HG02973 (cell line): Measurements from ENCODE around the gene KRT85.
"Not testable (repeated sequence)": the region's sequence is repeated elsewhere in the genome, so short reads cannot be mapped to it uniquely, and the experiment has no call there.

ENCODE experiments used
- ATAC-seq: cut with Tn5 transposase; IDR thresholded peaks from one replicate; pipeline ENCODE4 v1.9.1; 2021; ENCODE audit warnings: moderate library complexity; ENCODE audit not compliant: unreplicated experiment

The KRT85 gene

DNA sequence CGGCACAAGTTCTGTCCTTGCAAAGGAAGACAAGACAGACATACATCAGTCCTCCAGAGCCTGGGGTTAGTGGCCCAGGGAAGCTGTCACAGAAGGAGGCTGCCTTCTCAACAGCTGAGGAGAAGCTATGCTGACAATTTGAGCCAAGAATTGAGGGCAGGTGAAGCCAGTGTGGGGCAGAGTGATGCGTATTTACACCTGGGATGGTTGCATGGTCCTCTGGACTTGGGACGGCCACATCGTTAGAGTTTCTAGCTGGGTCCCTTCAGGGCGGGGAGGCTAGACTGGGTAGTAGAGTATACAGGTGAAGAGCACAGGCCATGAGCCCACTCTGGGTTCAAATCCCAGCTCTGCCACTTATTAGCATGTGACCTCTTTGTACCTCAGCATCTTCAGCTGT, 16.5 kb downstream of the KRT85 start:
- ATAC-seq = no peak

DNA sequence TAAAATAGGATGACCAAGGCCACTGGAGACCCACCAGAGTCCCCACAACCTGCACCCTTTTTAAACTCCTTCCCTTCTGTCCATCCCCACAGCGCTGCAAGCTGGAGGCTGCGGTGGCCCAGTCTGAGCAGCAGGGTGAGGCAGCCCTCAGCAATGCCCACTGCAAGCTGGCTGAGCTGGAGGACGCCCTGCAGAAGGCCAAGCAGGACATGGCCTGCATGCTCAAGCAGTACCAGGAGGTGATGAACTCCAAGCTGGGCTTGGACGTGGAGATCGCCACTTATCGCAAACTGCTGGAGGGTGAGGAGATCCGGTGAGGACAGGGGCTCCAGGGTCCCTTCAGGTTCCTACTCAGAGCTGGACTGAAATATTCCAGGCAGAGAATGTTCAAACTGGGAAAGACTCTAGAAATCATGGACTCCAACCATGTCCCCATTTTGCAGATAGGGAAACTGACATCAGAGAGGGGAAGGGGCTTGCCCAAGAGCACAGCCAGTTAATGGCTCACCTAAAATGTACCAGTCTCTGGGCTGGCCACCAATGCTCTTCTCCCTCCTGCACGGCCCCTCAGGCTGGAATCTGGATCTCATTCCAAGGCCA, 17.2 kb downstream of the KRT85 start:
- ATAC-seq = no peak

GRCh38 chr12:52349196-52349595, 18.1 kb downstream of the KRT85 start:
- ATAC-seq = no peak

DNA sequence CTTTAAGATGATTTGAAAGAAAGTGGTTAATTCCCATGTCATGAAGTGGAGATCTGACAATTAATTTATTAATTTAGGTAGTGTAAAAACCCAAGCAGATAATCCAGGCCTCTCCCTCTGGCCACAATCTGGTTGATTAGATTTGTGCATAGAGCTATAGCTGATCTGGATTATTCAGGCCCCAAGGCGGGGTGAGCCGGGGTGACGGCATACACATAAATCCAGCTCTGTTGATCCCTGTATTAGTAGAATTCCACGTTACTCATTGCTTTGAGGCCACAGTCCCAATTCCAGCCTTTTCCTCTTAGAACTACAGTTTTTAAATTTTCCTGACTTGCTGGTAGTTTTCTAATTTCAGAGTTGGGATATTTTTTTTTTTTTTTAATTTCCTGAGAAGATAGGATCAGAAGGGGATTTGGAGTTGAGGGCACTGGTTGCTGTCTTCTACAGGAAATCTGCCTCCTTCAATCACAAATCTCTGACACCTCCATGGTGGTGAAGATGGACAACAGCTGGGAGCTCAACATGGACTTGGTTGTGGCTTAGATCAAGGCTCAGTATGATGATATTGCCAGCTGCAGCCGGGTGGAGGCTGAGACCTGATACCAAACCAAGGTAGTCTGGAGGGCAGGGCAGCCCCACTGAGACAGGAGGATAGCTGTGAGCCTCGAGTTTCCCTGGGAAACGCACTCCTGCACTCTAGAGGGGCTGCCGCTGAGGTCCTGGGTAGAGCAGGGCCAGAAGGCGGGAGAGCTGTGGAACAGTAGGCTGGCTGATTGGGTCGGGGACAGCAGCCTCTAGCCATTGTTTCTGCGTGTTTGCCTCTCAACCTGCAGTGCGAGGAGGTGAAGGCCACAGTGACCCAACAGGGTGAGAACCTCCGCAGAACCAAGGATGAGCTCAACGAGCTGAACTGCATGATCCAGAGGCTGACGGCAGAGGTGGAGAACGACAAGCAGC, 19.4 kb downstream of the KRT85 start:
- ATAC-seq = no peak

- no peak for ATAC-seq
Measured at GRCh38 chr12:52347016-52347415, 20.3 kb downstream of the KRT85 start.

GRCh38 chr12:52346593-52346992, 20.7 kb downstream of the KRT85 start:
- ATAC-seq = no peak

GRCh38 chr12:52345041-52345440, 22.2 kb downstream of the KRT85 start:
- ATAC-seq = not testable (repeated sequence)

GRCh38 chr12:52344111-52344510, 23.2 kb downstream of the KRT85 start:
- ATAC-seq = no peak

DNA sequence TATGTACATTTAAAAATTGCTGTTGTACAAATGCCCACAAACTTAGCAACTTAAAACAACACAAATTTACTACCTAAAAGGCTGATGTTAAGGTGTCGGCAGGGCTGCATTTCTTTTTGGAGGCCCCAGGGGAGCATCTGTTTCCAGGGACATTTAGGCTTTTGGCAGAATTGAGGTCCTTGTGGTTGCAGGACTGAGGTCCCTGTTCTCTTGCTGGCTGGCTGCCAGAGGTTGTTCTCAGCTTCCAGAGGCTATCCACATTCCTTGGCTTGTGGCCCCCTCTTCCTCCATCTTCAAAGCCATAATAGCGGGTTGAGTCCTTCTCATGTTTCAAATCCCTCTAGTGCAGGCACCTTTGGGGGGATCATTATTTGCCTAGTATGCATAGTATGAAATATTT, 23.7 kb downstream of the KRT85 start:
- ATAC-seq = no peak

GRCh38 chr12:52342781-52343490, 24.3 kb downstream of the KRT85 start:
- ATAC-seq = no peak

- no peak for ATAC-seq
Measured at GRCh38 chr12:52341066-52341580, 26.2 kb downstream of the KRT85 start.

- no peak for ATAC-seq
Measured at GRCh38 chr12:52338241-52338960, 28.9 kb downstream of the KRT85 start.

DNA sequence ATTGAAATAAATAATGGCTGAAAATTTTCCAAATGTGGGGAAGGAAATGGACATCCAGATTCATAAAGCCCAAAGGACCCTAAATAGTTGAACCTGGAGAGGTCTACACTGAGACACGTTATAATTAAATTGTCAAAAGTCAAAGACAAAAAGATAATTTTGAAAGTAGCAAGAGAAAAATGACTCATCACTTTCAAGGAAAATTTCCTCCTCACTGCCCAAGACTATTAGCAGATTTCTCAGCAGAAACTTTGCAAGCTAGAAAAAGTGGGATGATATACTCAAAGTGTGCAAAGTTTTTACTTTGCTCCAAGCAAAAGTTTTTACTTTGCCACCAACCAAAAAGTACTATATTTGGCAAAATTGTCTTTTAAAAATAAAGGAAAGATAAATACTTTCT, 30.2 kb downstream of the KRT85 start:
- no peak for ATAC-seq

DNA sequence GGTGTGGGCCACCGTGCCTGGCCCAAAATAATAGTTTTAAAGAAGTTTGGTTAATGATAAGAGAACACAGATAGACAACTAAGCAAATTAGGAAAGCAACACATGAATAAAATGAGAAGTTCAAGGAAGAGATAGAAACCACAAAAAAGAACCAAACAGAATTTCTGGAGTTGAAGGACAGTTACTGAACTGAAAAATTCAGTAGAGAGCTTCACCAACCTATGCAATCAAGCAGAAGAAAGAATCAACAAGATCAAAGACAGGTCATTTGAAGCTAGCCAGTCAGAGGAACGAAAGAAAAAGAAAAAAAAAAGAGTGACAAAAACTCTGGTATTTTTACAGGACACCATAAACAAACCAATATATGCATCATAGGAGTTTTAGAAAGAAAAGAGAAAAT, 30.6 kb downstream of the KRT85 start:
- ATAC-seq = no peak

DNA sequence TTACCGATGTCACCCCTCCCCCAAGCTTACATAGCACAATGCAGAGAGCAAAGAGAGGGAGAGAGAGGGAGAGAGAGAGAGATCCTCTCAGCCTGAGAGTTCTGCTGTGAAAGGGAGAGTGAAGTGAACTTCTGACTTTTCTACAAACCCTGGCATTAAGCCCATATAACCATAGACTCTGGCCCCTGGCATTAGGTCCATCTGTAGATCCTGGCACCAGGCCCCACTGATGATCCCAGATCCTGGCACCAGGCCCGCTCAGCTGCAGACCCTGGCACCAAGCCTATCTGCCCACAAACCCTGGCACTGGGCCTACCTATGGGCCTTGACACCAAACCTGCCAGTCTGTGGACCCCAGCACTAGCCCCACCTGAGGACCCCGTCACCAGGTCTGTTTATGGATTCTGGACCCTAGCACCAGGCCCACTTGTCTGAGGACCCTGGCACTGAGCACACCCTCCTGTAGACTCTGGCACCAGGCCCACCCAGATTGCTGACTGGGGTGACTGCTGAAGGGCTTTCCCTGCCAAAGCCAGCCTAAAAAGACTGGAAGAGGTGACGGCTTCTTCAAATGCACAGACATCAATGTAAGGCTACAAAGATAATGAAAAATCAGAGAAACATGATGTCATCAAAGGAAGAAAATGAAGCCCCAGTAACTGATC, 31.6 kb downstream of the KRT85 start:
- ATAC-seq = no peak

DNA sequence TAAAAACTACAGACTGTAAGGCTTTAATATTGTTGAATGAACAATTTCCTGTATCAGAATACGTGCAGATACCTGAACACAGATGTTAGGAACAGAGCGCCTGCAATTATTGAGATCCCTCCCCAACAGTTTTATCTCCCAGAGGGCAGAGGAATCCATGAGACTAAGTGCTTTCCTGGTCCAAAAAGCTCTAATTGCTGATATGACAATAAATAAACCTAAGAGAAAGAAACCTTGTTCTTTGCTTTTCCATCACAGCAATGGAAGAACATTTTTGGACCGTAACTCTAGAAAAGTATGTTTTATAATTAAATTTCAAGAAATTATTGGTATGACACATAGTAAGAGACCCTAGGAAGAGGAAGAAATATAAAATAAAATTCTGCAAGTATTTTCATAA, 33.1 kb downstream of the KRT85 start:
- ATAC-seq = no peak

GRCh38 chr12:52333321-52333720, 34.0 kb downstream of the KRT85 start:
- no peak for ATAC-seq

GRCh38 chr12:52332381-52332780, 34.9 kb downstream of the KRT85 start:
- no peak for ATAC-seq

DNA sequence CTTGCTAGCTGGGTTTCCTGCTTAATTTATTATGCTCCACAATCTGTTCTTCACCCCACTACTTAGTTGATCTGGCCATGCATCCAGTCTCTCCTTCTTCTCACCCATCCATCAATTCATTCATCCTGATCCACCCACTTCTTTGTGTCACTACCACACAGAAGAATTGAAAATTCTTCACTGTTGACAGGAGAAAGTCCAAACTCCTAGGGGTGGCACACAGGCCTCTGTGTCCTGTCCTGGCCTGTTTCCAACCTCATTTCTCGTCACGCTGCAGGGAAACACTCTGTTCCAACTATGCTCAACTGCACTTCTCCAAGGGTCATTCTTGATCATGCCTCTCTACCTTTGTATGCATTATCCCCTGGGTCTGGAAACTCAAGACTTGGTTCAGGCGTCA, 35.4 kb downstream of the KRT85 start:
- no peak for ATAC-seq

DNA sequence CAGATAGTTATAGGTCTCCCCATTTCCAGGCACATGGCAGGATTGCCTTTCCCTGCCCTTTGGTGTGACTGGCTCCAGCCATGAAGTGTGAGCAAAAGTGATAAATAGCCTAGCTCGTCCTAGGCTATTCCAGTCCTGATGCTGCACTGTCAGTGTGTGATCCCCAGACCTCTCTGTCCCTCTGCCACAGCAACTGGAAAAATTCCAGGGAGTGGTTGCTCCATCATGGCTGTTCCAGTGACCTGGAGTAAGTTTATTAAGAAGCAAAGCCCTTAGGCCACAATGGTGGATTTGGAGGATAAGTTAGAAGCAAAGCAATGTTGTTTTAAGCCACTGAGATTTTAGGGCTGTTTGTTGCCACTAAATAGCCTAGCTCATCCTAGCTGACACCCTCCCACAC, 36.2 kb downstream of the KRT85 start:
- no peak for ATAC-seq
